ENCODE data around the gene AGBL5.

The AGBL5 gene

DNA sequence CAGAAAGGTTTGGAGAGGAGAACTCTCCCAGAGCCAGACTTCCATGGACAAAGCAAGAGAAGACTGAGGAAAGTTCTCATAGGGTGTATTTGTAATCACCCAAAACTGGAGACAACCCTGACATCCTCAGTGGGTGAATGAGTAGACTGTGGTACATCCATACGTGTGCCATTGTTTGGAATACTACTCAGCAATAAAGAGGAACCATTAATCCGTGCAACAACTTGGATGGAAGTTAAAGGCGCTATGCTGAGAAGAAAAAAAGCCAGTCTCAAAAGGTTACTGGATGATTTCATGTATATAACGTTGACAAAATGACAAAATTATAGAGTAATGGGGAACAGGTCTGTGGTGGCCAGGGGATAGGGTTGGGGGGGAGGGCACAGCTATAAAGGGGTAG lies 42.8 kb upstream of the AGBL5 start:
- no peaks in the 10 kb centered on the region for H3K9me2 ChIP-seq (ENCODE audit: low read depth, low read length)
- H3K9me3 ChIP-seq (ENCODE audit: low read length) = no peaks in the 10 kb centered on the region
- H3K4me1 ChIP-seq (ENCODE audit: insufficient read depth, low read length, severe bottlenecking) = no peaks in the 10 kb centered on the region
- H3K79me2 ChIP-seq (ENCODE audit: insufficient read depth, low read length) = no peaks in the 10 kb centered on the region
- H3K36me3 ChIP-seq (ENCODE audit: insufficient read depth, low read length) = no peaks in the 10 kb centered on the region
- no peak overlapping the region for H3K4me3 ChIP-seq (ENCODE audit: low read depth, low read length, poor library complexity, severe bottlenecking)
- H2AFZ ChIP-seq (ENCODE audit: low read length) = no peak overlapping the region
- H4K20me1 ChIP-seq (ENCODE audit: insufficient read depth, low read length) = no peaks in the 10 kb centered on the region
- peaks cover 2% of the 10 kb centered on the region; the same call in 1 of the 2 replicates for H3K27me3 ChIP-seq (ENCODE audit: insufficient read depth, low read length)
- TF ChIP-seq EZH2 (IDR thresholded peaks at IDR 0.05; ENCODE audit: borderline replicate concordance, low read length) = no peak
- TF ChIP-seq, protein P1, sequence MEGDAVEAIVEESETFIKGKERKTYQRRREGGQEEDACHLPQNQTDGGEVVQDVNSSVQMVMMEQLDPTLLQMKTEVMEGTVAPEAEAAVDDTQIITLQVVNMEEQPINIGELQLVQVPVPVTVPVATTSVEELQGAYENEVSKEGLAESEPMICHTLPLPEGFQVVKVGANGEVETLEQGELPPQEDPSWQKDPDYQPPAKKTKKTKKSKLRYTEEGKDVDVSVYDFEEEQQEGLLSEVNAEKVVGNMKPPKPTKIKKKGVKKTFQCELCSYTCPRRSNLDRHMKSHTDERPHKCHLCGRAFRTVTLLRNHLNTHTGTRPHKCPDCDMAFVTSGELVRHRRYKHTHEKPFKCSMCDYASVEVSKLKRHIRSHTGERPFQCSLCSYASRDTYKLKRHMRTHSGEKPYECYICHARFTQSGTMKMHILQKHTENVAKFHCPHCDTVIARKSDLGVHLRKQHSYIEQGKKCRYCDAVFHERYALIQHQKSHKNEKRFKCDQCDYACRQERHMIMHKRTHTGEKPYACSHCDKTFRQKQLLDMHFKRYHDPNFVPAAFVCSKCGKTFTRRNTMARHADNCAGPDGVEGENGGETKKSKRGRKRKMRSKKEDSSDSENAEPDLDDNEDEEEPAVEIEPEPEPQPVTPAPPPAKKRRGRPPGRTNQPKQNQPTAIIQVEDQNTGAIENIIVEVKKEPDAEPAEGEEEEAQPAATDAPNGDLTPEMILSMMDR (IDR thresholded peaks at IDR 0.05; ENCODE audit: low read length) = no peak
- H3F3A ChIP-seq (ENCODE audit: insufficient read depth, low read length) = no peaks in the 10 kb centered on the region
- no peak overlapping the region for H3K27ac ChIP-seq (ENCODE audit: low read depth, low read length, poor library complexity, severe bottlenecking)
- H3K4me2 ChIP-seq (ENCODE audit: low read length) = no peak overlapping the region
- H3K9ac ChIP-seq (ENCODE audit: low read length) = no peak overlapping the region

DNA sequence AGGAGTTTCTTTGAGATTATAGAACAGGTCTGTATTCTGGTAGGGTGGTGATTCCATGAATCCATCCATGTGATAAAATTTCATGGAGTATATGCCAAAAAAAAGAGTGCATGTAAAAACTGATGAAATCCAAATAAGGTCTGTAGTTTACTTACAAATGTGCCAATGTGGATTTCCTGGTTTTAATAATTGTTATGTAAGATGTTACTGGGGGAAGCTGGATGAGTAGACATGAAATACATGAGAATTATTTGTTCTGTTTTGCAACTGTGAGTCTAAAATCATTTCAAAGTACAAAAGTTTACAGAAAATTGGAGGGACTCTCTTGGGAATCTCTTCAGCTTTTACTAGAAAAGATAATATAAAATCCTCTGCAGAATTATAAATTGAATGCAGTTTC lies 42.4 kb upstream of the AGBL5 start:
- H3K9me2 ChIP-seq (ENCODE audit: low read depth, low read length) = no peaks in the 10 kb centered on the region
- H3K36me3 ChIP-seq (ENCODE audit: insufficient read depth, low read length) = no peaks in the 10 kb centered on the region
- no peaks in the 10 kb centered on the region for H3F3A ChIP-seq (ENCODE audit: insufficient read depth, low read length)
- no peak overlapping the region for H3K27ac ChIP-seq (ENCODE audit: low read depth, low read length, poor library complexity, severe bottlenecking)
- no peaks in the 10 kb centered on the region for H3K4me1 ChIP-seq (ENCODE audit: insufficient read depth, low read length, severe bottlenecking)
- no peaks in the 10 kb centered on the region for H3K9me3 ChIP-seq (ENCODE audit: low read length)
- no peak overlapping the region for H3K9ac ChIP-seq (ENCODE audit: low read length)
- no peak for TF ChIP-seq EZH2 (IDR thresholded peaks at IDR 0.05; ENCODE audit: borderline replicate concordance, low read length)
- TF ChIP-seq, protein P1 (IDR thresholded peaks at IDR 0.05; ENCODE audit: low read length) = no peak
- H2AFZ ChIP-seq (ENCODE audit: low read length) = no peak overlapping the region
- H3K4me3 ChIP-seq (ENCODE audit: low read depth, low read length, poor library complexity, severe bottlenecking) = no peak overlapping the region
- peaks cover 2% of the 10 kb centered on the region; the same call in 1 of the 2 replicates for H3K27me3 ChIP-seq (ENCODE audit: insufficient read depth, low read length)
- no peak overlapping the region for H3K4me2 ChIP-seq (ENCODE audit: low read length)
- no peaks in the 10 kb centered on the region for H3K79me2 ChIP-seq (ENCODE audit: insufficient read depth, low read length)
- no peaks in the 10 kb centered on the region for H4K20me1 ChIP-seq (ENCODE audit: insufficient read depth, low read length)

DNA sequence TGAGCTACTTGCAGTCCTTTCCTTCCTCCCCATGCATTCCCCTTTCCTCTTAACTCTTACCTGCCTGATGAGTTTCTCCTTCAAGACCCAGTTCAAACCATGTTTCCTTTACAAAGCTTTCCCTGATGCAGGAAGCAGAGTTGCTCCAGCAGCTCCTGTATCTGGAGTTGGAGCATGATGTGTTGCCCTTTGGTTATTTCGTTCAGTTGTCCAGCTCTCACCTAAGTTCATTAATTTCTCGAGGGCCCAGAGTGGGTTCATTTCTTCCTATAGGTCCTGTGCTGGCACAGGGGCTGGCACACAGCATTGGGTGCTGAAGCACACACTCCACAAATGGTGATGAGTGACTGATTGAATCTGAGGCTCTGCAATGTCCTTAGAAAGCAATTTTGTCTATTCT lies 41.8 kb upstream of the AGBL5 start:
- Histone ChIP-seq H3K4me1 (ENCODE audit: insufficient read depth, low read length, severe bottlenecking) (no peaks in the 10 kb centered on the region), H2AFZ (ENCODE audit: low read length) (no peak overlapping the region), H3K27me3 (ENCODE audit: insufficient read depth, low read length) (peaks cover 2% of the 10 kb centered on the region; the same call in 1 of the 2 replicates), H3K9me3 (ENCODE audit: low read length) (no peaks in the 10 kb centered on the region), H3K4me2 (ENCODE audit: low read length) (no peak overlapping the region), H3F3A (ENCODE audit: insufficient read depth, low read length) (no peaks in the 10 kb centered on the region), H3K79me2 (ENCODE audit: insufficient read depth, low read length) (no peaks in the 10 kb centered on the region), H3K9ac (ENCODE audit: low read length) (no peak overlapping the region), H3K36me3 (ENCODE audit: insufficient read depth, low read length) (no peaks in the 10 kb centered on the region), H4K20me1 (ENCODE audit: insufficient read depth, low read length) (no peaks in the 10 kb centered on the region), H3K27ac (ENCODE audit: low read depth, low read length, poor library complexity, severe bottlenecking) (no peak overlapping the region), H3K9me2 (ENCODE audit: low read depth, low read length) (no peaks in the 10 kb centered on the region), H3K4me3 (ENCODE audit: low read depth, low read length, poor library complexity, severe bottlenecking) (no peak overlapping the region)
- TF ChIP-seq, protein P1 (IDR thresholded peaks at IDR 0.05; ENCODE audit: low read length) = no peak
- TF ChIP-seq EZH2 (IDR thresholded peaks at IDR 0.05; ENCODE audit: borderline replicate concordance, low read length) = no peak
